ENCODE results near the gene NEDD4L.

- TF ChIP-seq CTCF (conservative IDR thresholded peaks at IDR 0.05 in 1 of 2, IDR thresholded peaks at IDR 0.05 in 1 of 2; ENCODE audit: extremely low read depth in 1 of 2, insufficient read depth in 1 of 2, low read depth in 1 of 2, low read length in 2 of 2) (peak in 1 of 2 donors; percentile 24), EZH2 (IDR thresholded peaks at IDR 0.05; ENCODE audit: borderline replicate concordance, low read length) (no peak)
Observed at GRCh38 chr18:58044370-58045241, 580 bp downstream of the NEDD4L start.
